NCI-H128 (cell line): Measurements from ENCODE around the gene MAPK8IP2.
"Not testable (repeated sequence)": the region's sequence is repeated elsewhere in the genome, so short reads cannot be mapped to it uniquely, and the experiment has no call there.

Experiments used
- DNase-seq: peaks from one replicate; lab custom pipeline; 2025; ENCODE audit not compliant: unreplicated experiment; lab: John Stamatoyannopoulos, UW

MAPK8IP2 gene

DNA sequence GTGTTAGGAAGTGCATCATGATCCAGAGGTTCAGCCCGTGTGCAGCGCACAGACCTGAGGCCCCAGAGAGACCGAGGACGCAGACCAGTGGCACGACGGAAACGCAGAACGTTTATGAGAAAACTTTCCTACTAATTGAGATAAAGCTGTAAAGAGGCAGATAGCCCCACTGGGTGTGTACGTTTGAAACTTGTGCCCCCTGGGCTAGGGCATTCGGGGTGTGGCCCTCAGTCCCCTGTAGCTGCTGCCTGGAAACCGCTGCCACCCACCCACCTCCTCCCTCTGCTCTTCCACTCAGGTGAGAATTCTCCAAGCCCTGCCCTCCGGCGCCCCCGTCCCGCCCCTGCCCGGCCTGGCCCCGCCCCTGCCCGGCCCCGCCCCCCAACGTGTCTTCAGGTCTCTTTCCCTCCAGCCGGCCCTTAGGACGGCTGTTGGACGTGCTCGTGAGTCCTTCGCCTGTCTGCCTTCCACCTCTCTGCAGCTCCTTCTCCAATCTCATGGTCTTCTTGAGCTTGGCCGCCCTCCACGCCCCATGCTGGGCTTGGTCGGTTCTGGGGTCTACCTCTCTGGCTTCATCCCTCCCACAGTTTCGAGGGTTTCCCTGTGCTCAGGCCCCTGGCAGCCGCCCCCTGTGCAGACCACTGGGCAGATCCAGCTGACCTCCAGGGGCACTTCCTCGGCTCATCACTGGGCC lies 12.1 kb downstream of the MAPK8IP2 start:
- no peak for DNase-seq

DNA sequence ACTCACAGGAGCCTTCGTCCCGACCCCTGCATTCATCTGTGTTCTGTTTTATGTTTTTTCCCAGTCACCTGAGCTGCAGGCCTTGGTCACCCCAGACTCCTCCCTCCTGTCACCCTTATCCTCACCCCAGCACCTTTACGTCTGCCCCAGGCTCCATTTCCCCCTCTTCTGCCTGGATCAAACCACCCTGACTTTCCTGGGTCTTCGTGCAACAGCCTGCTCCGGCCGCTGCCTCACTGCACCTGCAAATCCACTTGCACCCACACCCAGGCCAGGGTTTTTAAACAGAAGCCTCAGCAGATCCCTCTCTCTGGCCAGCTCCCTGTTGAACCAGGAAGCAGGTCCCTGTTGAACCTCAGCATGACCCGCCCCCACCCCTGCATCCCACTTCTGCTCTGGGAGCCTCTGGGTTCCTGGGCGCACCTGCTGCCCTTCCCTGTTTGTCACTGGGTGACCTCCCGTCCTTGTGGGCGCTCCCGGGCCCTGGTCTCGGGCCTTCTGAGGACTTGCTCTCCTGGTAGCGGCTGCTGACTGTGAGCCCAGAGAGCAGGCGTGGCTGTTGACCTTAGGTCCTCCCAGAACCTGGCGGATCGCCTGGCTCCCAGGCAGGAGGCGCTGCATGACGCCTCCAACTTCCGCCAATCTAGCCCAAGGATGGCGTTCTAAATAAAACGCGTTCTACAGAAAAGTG lies 12.8 kb downstream of the MAPK8IP2 start:
- DNase-seq: no peak

DNA sequence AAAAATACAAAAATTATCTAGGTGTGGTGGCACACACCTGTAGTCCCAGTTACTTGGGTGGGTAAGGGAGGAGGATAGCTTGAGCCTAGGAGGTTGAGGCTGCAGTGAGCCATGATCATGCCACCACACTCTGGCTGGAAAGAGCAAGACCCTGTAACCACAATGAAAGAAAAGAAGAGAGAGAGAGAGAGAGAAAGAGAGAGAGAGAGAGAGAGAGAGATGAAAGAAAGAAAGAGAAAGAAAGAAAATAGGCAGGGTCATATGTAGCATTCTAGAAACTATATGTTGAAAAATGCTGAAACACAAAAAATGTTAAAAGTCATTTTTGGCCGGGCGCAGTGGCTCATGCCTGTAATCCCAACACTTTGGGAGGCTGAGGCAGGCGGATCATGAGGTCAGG lies 13.7 kb downstream of the MAPK8IP2 start:
- DNase-seq: not testable (repeated sequence)

DNA sequence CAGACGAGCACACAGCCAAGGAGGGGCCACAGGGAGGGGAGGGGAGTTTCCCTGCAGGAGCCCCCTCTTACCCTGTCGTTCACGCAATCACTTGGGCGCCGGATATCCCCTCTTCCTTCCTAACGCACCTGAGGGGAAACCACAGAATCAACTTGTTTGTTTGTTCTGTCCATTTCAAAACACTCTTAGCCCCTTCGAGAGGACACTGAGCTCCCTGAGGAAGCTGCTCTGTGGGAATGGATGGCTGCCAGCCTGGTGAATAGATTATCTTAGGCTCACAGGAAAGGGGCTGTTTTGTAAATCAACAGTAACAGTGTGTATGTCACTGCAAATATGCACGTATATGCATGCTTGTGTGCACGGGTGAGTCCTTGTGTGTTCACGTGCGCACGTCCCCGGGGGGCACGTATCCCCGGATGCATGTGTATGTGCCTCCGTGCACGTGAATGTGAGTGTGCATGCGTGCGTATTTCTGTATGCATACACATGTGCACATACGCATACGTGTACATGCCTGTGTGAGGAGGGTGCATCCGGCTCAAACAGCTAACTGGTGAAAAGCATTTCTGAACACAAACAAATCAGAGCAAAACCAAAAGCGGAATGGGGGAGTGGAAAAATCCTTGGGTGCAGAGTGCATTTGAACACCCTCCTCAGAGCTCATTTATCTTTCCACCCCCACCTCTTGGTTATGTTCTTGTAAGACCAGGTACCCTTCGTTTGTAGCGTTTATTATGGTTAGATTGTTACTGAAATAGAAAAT lies 20.2 kb downstream of the MAPK8IP2 start:
- peak; percentile 44 for DNase-seq

DNA sequence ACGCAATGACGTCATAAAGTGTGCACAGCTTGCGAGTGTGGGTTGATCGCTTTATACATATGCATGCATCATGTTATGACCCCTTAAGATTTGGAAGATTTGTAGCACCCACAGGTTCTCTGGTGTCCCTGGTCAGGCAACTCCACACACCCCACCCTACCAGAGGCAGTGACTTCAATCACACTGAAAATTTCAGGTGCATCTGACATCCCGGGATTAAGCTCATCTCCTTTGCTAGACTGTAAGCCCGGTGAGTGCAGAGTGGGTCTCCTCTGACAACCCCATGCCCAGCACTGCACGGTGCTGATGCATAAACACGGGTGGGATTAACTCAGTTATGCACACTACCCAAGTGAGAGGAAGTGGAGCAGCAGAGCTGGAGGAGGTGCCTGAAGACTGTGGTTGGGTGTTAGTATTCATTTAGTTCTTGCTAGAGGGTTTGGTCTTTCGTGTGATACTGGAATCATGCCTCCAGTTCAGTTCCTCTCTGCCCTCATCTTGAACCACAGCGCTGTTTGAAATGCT lies 20.8 kb downstream of the MAPK8IP2 start:
- DNase-seq: no peak

DNA sequence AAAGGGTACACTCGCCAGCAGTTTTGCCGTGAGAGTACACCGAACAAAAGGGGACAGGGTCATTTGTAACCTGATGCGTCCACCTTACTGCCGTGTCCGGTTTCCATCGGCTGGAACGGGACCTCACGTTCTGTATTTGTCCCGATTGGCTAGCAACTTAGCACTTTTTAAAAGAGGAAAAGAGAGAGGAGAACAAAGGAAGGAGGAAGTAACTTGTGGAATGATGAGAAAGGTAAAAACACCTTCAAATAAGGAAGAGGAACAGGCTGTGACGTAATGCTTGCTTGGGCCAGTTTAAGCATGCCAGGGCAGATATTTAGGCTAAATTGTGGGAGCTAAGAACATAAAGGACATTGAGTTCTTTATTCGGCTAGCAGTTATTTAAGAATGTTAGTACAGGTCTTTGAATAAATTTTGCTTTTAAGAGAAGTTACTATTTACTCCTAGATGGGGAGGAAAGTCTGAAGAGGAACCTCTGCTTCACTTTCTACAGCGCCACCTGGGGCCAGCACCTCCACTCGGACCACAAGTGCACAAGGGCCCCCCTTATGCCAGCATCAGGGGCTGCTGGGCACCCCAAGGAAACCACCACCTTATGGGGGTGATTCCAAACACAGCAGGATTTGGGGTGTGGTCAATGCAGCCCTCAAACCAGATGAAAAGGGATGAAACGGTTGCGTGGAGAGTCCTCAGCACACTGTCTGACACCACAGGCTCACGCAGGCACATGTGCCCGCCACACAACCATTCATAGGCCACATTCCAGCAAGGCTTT lies 21.5 kb downstream of the MAPK8IP2 start:
- DNase-seq: no peak

DNA sequence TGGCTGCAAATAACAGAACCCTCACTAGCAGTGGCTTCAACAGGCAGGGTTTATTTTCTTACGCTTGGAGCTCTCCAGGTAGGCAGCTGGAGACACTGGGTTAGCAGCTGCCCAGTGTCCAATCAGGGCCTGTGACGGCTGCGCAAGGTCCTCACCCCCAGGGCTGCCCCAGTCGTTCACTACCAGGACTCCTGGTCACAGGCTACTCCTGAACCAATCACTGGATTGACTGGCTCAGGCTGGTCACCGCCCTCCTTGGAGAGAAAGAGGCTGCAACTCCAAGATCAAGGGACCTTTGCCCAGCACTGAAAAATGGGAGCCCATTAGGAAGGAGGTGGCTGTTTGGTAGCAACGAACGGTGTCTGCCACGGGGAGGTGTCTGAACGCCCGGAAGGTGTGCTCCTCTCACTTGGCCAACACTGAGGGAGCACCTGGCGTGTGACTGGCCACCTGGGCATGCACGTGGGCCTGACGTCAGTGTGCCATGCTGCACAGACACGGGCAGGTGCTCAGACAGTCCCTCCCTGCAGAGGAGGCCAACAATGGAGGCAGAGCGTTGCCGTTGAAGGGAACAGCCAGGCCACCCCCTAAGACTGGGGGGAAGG lies 22.2 kb downstream of the MAPK8IP2 start:
- peak; percentile 5 for DNase-seq

DNA sequence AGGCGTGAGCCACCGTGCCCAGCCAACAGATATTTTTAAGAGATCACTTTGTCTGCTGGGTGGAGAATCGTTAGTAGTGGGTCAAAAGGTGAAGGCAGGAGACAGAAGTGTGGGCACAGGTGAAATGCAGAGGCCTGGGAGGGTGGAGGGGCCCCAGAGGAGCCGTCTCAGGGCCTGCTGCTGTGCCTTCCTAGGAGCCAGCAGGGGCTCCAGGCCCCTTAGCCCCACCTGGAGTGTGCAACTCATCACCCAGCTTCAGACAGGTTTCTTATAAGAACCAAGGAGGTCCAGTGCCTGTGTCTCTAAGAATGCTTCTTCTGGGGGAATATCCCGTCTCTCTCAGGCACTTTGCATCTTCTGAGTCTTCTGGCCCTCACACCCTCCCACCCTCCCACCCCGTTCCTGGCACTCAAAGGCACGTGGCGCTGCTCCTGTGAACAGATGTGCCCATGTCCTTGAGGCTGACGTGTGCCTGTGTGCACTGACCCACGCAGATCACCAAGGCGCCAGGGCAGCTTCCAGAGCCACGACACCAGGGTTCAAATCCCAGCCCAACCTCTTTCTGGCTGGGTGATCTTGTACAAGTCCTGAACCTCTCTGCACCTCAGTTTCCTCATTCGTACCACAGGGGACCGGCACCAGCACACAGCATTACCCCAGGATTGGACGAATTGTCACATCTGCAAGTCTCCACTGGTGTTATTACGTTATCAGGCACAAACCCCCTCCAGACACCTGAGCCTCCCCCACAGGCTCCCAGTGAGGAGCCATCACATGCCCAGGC lies 23.9 kb downstream of the MAPK8IP2 start:
- DNase-seq: no peak

DNA sequence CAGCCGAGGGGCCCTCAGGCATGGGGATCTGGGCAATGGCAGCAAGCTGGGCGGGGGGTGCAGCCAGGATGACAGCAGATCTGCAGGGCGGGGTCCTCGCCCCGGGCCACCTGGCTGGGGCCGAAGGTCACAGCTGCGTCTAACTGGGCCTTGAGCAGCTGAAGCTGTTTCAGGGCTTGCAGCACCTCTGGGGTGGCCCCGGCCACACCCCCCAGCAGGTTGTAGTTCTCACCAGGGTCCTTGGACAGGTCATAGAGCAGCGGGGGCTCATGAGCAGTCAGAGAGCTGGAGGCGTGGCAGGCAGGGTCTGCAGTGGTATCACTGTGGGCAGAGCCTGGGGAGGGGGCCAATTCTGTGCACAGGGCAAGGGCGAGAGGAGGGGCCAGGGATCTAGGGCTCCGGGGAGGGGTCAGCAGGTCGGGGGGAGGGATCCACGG lies 24.6 kb downstream of the MAPK8IP2 start:
- no peak for DNase-seq

DNA sequence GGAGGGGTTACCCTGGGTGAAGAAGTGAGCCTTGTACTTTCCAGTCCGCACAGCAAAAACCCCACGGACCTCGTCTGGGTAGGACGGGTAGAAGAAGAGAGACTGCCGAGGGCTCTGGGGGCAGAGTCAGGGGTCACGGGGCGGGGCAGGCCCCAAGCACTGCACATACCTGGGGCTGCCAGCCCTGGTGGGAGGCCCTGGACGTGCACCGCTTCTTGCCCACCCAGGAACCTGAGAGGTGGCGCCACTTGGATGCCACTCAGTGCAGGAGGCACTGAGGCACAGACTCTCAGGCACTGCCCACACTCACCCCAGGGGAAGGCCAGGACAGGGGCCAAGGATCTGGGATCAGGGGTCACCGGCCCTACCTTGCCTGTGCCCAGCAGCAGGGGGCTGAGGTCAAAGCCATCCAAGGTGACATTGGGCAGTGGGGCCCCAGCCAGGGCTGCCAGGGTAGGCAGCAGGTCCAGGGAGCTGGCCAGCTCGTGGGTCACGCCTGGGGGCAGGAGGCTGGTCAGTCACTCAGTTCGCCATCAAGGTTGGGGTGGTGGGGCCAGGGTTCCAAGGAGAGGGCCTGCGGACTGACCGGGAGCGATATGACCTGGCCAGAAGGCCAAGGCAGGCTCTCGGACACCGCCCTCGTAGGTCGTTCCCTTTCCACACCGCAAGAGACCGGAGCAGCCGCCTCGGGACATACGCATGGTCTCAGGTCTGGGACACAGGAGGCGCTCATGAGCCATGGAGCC lies 25.1 kb downstream of the MAPK8IP2 start:
- no peak for DNase-seq

DNA sequence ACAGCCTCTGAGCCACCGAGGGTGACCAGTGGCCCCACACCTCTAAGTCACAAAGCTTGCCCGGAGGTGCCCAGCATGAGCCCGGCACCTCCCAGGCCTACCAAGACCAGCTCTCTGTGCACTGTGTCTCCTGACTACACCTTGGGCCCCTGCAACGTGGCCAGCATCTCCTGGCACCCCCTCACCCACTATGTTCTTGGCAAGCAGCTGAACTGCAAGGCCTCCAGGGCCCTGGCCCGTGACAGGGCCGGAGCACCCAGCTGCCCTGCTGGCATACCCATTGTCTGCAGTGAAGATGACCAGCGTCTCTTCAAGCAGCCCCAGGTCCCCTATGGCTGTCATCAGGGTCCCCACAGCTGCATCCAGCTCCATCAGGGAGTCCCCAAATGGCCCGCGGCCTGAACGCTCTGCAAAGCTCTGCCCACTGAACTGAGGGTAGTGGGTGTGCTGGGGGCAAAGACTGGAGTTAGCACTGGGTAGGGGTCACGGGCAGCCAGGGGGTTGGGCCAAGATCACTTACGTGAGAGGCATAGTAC lies 25.8 kb downstream of the MAPK8IP2 start:
- no peak for DNase-seq

DNA sequence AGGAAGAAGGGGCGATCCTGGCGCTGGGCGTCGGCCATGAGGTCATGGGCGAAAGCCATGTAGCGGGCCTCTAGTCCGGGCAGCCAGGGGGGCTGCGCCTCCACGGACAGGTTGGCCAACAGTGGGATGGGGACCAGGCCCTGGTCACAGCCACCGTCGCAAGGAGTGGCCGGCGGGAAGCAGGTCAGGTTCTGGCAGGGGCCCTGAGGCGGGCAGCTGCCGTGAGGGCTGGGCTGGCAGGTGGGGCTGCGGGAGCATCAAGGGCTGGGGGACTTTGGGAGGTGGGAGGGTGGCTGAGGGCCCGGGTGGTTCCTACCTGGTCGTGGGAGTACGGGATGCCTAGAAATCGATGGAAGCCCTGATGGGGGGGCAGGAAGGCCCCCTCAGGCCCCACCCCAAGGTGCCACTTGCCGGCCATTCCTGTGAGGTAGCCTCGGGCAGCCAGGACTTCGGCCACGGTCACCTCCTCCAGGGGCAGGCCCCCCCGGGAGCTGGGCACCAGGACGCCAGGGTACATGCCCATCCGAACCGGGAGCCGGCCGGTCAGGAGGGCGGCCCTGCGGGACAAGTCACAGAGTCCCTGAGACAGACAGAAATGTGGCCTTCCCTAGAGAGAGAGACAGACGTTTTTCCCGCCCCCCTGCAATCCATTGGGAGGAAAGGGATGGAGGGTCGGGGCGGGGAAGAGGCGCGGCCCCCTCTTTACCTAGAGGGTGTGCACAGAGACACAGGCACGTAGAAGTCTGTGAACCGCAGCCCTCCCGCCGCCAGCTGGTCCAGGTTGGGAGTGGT lies 26.5 kb downstream of the MAPK8IP2 start:
- no peak for DNase-seq

DNA sequence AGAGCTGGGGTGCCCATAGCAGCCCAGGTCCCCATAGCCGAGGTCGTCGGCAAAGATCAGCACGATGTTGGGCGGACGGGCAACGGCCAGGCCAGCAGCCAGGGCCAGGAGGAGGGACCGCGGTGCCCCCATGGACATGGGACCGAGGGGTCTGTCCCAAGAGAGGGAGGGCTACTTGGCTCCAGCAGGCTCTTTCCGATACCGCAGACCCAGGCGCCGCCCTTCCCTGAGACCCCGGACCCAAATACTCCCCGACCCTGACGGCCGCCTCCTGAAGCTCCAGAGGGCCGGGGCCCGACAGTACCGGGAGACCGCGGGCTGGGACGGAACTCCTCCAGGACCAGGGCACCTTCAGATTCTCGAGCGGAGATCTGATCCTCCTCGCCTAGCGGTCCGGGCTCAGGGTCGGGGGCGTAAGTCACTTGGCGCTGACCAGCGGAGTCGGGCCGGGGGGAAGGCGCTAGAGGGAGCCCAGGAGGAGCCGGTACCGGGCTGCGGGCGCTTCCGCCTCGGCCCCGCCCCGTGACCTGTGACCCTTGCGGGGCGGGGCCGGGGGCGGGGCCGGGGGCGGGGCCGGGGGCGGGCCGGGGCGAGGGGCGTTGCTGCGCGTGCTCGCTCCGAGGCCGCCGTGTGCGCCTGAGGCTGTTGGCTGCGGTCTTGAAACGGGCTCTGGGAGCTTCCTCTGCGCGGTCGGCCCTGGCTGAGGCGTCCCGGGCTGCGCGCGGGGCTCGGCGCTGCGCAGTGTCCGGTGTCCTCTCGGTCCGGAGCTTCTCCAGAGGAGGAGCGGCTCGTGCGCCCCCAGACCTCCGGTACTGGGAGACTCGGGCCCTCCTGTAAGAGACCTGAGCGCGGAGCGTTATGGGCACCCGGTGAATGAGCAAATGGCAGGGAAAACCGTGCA lies 27.3 kb downstream of the MAPK8IP2 start, which contains the start of gene ARSA:
Gene ARSA, minus strand, starts transcription at position 511 of the 901 bp plus-strand sequence. Its CDS starts 373 bp downstream, at position 138.
- DNase-seq: no peak

DNA sequence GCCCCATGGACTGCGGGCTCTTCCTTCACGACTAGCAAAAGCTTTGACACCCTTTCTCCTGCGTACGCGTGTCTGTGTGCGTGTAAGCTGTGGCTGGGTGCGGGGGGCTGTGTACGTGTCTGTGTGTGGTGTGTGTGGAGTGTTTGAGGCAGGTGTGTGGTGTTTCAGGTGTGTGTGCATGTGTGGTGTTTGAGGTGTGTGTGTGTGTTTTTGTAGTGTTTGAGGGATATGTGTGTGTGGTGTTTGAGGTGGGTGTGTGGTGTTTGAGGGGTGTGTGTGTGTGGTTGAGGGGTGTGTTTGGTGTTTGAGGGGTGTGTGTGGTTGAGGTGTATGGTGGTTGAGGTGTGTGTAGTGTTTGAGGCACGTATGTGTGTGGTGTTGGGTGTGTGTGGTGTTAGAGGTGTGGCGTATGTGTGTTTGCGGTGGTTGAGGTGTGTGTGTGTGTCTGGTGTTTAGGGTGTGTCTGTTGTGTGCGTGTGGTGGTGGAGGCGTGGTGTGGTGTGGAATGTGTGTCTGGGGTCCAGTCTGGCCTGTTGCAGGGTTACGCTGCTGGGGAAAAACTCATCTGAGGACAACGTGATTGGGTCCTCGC lies 28.0 kb downstream of the MAPK8IP2 start:
- no peak for DNase-seq

DNA sequence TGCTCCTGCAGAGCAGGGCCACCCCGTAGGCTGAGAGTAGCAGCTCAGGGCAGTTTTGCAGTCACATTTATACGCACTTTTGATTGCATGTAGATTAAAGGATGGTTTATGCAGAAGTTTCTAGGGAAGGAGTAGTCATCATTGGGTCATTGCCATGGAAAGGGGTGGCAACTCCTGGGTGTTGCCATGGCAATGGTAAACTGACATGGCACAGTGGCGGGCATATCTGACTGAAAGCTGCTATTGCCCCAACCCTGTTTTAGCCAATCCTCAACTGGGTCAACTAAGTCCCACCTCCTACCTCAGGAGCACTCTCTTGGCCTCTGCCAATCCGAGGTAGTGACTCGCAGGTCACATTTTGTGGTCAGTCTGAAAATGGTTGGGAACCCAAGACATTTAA lies 29.8 kb downstream of the MAPK8IP2 start:
- DNase-seq: no peak

DNA sequence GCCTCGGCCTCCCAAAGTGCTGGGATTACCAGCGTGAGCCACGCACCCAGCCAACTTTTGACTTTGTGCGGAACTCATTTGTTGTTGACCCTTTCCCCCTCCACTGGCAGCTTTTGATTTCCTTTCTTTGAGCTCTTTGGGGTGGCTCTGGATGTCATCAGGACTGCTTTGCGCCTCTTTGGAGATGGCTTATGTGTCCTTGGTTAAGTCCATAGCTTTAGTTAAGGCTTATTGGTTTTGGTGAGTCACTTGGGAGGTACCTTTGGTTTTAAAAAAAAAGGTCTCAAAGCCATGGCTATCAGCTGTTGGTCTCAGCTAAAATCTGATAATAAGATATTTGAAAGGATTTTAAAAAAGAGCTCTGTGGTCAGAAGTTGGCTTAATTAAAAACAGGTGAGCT lies 32.5 kb downstream of the MAPK8IP2 start:
- DNase-seq: no peak
